Common myeloid progenitor, CD34-positive (primary cell): ENCODE results near the gene MAFF.
A peak's percentile ranks its signal among the peaks of the same experiment; 100 is the strongest.

Experiments used
- CTCF ChIA-PET: fragments of 350-600 bp; sonication (Branson Sonifier 250); formaldehyde crosslinking; loops from one replicate; lab custom pipeline; 2021; ENCODE audit warnings: antibody characterized with exemption; lab: Charles Lee
- POLR2A ChIA-PET: fragments of 350-600 bp; sonication (Branson Sonifier 250); formaldehyde crosslinking; loops from one replicate; lab custom pipeline; 2021; ENCODE audit warnings: antibody characterized with exemption; lab: Charles Lee
- DNase-seq, 3 donors: peaks; one replicate each; pipeline versions ENCODE4 v3.0.0 to v3.0.0-alpha.2; 2013
- H3K27ac ChIP-seq, 2 experiments: 1 replicate in 1 of 2; 2 replicates in 1 of 2; pipeline ENCODE4 v1.7.0; 2013; ENCODE audit warnings: inconsistent platforms in 2 of 2, low read length in 2 of 2, mild to moderate bottlenecking in 2 of 2, low read depth in 1 of 2, moderate library complexity in 1 of 2; ENCODE audit not compliant: severe bottlenecking in 2 of 2, insufficient read depth in 1 of 2, poor library complexity in 1 of 2
- H3K27me3 ChIP-seq, 5 experiments: replicated peaks in 2 of 5; 1 replicate in 3 of 5; 2 replicates in 2 of 5; pipeline versions ENCODE4 v1.6.1 to v1.7.0; 2013; ENCODE audit warnings: low read length in 4 of 5, mild to moderate bottlenecking in 2 of 5, moderate library complexity in 2 of 5, inconsistent platforms in 1 of 5; ENCODE audit not compliant: insufficient read depth in 5 of 5, control insufficient read depth in 4 of 5
- H3K36me3 ChIP-seq, 4 experiments: 1 replicate in 2 of 4; 2 replicates in 2 of 4; pipeline versions ENCODE4 v1.6.1 to v1.7.0; 2013; ENCODE audit warnings: low read length in 3 of 4, control low read depth in 1 of 4, mild to moderate bottlenecking in 1 of 4; ENCODE audit not compliant: control insufficient read depth in 4 of 4, insufficient read depth in 4 of 4
- H3K4me1 ChIP-seq, 4 experiments: 1 replicate in 3 of 4; 2 replicates in 1 of 4; pipeline versions ENCODE4 v1.6.1 to v1.7.1; 2013; ENCODE audit warnings: low read length in 3 of 4, mild to moderate bottlenecking in 3 of 4, control low read depth in 1 of 4, inconsistent platforms in 1 of 4, moderate library complexity in 1 of 4; ENCODE audit not compliant: control insufficient read depth in 4 of 4, insufficient read depth in 4 of 4; ENCODE audit errors: control extremely low read depth in 1 of 4
- H3K4me3 ChIP-seq, 7 experiments: 1 replicate in 4 of 7; 2 replicates in 3 of 7; pipeline versions ENCODE4 v1.5.1 to v1.7.0; 2013; ENCODE audit warnings: mild to moderate bottlenecking in 7 of 7, low read length in 6 of 7, moderate library complexity in 6 of 7, inconsistent platforms in 2 of 7, low read depth in 2 of 7, control low read depth in 1 of 7; ENCODE audit not compliant: insufficient read depth in 4 of 7, control insufficient read depth in 1 of 7; ENCODE audit errors: extremely low read depth in 1 of 7
- H3K9me3 ChIP-seq, 5 experiments: 1 replicate in 4 of 5; 2 replicates in 1 of 5; pipeline versions ENCODE4 v1.6.1 to v1.7.1; 2013; ENCODE audit warnings: low read length in 4 of 5, mild to moderate bottlenecking in 2 of 5, inconsistent platforms in 1 of 5, low read depth in 1 of 5, moderate library complexity in 1 of 5; ENCODE audit not compliant: control insufficient read depth in 4 of 5, insufficient read depth in 2 of 5; ENCODE audit errors: control extremely low read depth in 1 of 5
- WGBS: methylation state at CpG from one replicate; pipeline ENCODE4 v1.1.5; 2013; ENCODE audit not compliant: insufficient coverage; 5-methylcytosine and 5-hydroxymethylcytosine counted together

Gene MAFF

GRCh38 chr22:38262051-38262795 is 60.4 kb downstream of the MAFF start:
- H3K36me3 ChIP-seq = peaks cover 0 to 2% (median 1%) of the 10 kb centered on the region in 4 experiments
- POLR2A ChIA-PET = no interaction called here
- DNase-seq = peak in 2 of 3 donors; percentile 19 to 31
- H3K27ac ChIP-seq = no peak overlapping the region
- H3K4me3 ChIP-seq = no peak overlapping the region
- H3K9me3 ChIP-seq = no peaks in the 10 kb centered on the region
- H3K27me3 ChIP-seq = no peaks in the 10 kb centered on the region
- 89% methylated on average over 17 of the region's 20 CpGs for WGBS
- H3K4me1 ChIP-seq = peaks cover 3 to 25% (median 17%) of the 10 kb centered on the region in 4 experiments
- CTCF ChIA-PET = interaction anchor here (0.9 to 1.1 kb wide), 3 partner anchors 8 to 92 kb away, joined by 3 read pairs; no protein-coding TSS in a partner anchor

DNA sequence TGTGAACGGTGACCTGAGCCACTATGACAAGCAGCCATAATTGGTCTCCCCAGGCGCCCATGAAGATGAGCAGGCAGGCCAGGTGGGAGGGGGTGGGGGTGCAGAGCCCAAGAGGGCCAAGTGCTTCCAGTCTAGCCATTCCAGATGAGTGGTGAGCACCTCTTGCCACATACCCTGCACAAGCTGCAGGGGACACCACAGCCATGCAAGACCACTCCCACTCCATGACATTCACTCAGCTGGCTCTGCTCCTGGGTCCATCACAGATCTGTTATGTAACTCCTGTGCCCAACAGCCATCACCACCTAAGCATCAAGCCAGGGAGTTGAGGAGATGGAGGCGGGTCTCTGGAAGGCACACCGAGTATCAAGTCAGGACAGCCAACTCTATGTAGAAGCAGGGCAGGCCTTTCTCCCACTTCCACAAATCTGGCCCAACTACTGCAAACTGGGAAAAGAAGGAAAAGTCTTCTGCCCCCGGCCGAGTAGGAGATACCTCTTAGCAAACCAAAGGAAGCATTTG is 62.6 kb downstream of the MAFF start:
- Histone ChIP-seq H3K4me1 (peaks cover 2 to 28% (median 20%) of the 10 kb centered on the region in 4 experiments), H3K36me3 (peaks cover 0 to 2% (median 1%) of the 10 kb centered on the region in 4 experiments), H3K9me3 (no peaks in the 10 kb centered on the region), H3K27me3 (no peaks in the 10 kb centered on the region), H3K27ac (no peak overlapping the region), H3K4me3 (no peak overlapping the region)
- POLR2A ChIA-PET = no interaction called here
- DNase-seq = no peak
- CTCF ChIA-PET = interaction anchor here (1.5 kb wide), 1 partner anchor 10 kb away, joined by 4 read pairs; no protein-coding TSS in a partner anchor
- 100% methylated on average over 4 of the region's 6 CpGs for WGBS
